GM12875 (cell line): ENCODE results near the gene COL5A1.

Source experiments
- H3K4me3 ChIP-seq: one replicate; pipeline ENCODE4 v1.5.1; 2011; ENCODE audit warnings: low read depth, low read length, control low read depth
- TF ChIP-seq, protein P1 (sequence below): IDR thresholded peaks from 2 replicates; pipeline ENCODE4 v1.5.1; 2011; ENCODE audit warnings: low read depth, mild to moderate bottlenecking, control low read depth, inconsistent platforms, low read length, moderate library complexity, borderline replicate concordance; ENCODE audit not compliant: insufficient read depth

Gene COL5A1

DNA sequence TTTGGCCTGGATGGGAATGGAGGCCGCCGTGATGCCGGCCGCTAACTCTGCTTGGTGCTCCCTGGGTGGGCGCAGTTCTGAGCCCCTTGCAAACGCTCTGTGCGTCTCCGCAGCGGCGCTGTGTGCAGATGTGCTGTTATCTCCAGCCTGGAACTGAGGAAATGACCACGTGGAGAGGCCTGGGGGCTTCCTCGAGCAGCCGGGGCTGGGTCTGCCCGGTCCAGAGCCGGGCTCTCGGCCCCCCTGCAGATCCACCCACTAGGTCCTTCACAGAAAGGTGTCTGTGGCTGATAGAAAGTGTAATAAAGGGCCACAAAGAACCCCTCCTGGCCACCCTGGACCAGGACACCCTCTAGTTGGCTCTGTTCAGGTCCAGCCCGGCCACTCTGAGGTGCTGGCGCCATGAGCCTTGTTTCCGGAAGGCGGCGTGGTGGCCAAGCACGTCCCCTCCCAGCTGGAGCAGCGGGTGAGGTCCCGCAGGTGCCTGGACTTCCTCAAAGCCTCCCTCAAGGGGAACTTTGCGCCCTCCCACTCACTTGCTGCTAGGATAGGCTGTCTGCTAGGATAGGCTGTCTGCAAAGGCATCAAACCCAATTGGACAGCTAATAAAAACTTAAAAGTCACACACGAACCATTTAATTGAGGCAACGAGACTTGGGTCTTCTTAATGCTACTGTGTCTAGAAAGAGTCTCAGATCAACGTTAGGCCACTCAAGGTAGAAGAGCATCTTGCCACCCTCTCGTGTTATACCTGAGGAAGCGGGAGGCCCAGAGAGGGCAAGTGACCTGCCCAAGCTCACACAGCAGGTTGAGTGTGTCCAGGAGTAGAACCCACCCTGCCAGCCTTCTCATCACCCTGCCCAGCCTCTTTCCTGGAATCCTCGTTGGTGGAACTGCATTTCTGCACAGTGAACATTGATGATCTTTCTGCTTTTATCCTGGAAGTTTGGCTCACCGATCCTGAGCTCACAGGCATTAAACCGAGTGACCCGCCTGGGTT, 129.7 kb downstream of the COL5A1 start:
- no peak overlapping the region for H3K4me3 ChIP-seq
- TF ChIP-seq, protein P1, sequence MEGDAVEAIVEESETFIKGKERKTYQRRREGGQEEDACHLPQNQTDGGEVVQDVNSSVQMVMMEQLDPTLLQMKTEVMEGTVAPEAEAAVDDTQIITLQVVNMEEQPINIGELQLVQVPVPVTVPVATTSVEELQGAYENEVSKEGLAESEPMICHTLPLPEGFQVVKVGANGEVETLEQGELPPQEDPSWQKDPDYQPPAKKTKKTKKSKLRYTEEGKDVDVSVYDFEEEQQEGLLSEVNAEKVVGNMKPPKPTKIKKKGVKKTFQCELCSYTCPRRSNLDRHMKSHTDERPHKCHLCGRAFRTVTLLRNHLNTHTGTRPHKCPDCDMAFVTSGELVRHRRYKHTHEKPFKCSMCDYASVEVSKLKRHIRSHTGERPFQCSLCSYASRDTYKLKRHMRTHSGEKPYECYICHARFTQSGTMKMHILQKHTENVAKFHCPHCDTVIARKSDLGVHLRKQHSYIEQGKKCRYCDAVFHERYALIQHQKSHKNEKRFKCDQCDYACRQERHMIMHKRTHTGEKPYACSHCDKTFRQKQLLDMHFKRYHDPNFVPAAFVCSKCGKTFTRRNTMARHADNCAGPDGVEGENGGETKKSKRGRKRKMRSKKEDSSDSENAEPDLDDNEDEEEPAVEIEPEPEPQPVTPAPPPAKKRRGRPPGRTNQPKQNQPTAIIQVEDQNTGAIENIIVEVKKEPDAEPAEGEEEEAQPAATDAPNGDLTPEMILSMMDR, result no peak

DNA sequence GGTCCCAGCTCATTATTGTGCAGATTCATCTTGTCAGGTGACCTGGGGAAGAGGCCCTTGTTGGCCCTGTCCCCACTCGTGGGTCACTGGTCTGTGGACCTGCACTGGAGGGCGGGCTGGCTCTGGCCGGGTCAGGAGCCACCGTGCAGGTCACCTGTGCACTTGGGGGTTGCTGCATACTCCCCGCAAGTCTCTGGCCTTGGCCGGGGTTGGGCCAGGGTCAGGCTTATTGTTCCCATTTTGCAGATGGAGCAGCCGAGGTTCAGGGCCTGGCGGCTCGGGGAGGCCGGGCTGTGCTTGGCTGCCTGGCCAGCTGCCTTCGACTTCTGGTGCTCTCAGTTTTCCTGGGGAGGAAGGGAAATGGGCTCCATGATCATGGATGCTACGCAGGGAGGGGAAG, 130.7 kb downstream of the COL5A1 start:
- no peak overlapping the region for H3K4me3 ChIP-seq
- TF ChIP-seq, protein P1, result no peak

DNA sequence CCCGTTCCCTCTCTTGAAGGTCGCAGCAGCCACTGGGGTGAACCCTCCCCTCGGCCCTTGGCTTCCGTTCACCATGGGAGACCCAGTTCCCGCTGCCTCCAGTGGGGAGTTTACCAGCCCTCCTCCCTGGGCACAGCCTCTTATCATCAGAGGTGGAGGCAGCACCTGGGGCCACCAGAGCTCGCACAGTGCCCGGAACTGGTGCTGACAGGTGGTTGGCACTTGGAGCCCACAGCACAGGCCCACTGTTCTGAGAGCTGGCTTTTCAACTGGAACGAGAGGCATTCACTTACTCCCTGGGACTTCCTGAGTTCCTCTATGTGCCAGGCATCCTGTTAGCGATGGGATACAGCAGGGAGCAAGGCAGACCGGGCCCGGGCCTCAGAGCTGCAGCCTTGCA, 132.2 kb downstream of the COL5A1 start:
- TF ChIP-seq, protein P1, result no peak
- H3K4me3 ChIP-seq, result no peak overlapping the region

DNA sequence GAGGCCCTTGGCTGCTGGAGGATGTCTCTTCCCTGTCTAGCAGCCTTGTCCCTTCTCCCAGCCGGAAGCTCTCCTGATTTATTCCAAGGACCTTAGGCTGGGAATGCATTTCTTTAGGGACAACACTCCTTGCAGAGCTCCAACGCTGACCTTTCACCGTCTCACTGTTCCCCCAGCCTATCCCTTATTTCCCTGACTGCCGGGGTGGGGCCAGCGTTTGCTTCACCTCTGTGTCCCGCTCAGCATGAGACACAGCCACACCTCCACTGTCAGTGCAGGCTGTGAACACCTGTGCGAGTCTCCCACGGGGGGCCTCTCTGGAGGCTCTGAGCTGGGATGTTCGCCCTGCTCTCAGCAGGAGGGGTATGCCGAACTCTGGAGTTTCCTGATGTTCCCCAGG, 132.8 kb downstream of the COL5A1 start:
- TF ChIP-seq, protein P1, result no peak
- H3K4me3 ChIP-seq, result no peak overlapping the region

DNA sequence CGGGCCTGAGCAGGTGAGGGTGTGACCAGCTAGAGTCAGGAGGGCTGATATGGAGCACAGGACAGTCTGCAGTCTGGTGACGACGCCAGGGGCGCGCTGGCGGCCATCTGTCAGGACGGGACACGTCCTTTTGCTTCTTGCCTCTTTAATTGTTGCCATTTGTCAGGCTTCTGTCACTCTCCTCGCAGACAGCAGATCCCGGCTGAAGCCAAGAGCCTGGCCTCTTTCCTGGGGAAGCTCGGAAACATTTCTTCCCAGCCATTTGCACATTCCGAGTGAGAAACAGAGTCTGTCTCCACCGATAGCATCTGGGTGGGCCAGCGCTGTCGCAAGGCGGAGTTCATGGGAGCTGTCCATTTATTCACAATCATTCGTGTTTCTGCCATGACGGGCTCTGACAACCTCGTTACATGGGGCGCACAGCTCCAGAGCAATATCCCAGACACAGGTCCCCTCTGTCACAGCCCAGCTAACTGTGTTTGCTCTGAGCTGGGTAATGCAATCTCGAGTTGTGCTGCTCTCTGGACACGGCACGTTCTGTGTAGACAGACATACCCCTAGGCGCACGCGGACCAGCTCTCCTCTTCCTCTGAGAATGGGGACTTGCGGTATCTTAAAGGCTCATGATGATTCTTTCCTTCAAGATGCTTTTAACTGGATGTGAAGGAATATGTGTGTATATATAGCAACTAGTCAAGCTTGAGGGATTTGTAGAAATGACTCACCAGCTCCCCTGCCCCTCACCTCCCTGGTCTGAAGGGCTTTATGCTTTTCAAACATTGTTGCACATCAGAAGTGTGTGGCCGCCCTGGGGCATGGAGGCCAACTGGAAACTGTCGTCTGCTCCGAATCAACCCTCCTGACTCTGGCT, 133.7 kb downstream of the COL5A1 start:
- no peak overlapping the region for H3K4me3 ChIP-seq
- TF ChIP-seq, protein P1, result no peak

DNA sequence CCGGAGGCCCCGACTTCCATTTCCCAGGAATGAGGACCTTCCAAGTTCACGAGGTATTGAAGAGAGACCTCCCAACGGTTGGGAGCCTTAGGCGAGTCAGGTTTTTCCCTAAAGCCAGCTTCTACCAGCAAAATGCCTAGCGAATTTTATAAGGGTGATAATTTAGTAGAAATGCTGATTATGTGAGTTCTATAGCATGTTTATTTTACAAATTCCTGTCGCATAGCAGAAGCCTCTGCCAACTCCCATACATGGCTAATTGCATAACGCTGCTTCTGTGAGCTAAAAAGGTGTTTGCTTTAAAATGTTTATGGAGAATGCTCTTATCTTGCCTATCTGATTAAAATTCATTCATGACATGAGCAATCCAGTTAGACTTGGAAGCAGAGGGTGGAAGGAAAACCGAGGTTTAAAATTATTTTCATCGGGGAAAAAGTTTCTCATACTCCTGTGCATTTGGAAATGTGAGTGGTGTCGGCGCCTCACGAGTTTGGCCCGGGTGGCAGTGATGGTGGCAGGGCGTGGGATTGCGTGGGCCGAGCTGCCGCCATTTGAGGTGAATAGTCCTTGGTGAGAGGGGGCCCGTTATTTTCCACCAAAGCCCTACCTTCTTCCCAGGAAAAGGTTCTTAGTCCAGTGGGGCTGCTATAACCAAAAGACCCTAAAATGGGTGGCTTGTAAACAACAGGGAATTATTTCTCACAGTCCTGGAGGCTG, 134.6 kb downstream of the COL5A1 start:
- H3K4me3 ChIP-seq, result no peak overlapping the region
- TF ChIP-seq, protein P1, result no peak
